GM06990 (cell line): ENCODE results near the gene CLMN.

Experiments
- DNase-seq: peaks from one replicate; pipeline ENCODE4 v3.0.0-alpha.2; 2011; ENCODE audit not compliant: insufficient read length; ENCODE audit errors: extremely low read depth
- H3K27me3 ChIP-seq: replicated peaks from 2 replicates; pipeline ENCODE4 v1.6.0; 2011; ENCODE audit warnings: low read length; ENCODE audit not compliant: control insufficient read depth, insufficient read depth
- H3K36me3 ChIP-seq: 2 replicates; pipeline ENCODE4 v1.5.1; 2011; ENCODE audit warnings: low read length; ENCODE audit not compliant: control insufficient read depth, insufficient read depth
- H3K4me3 ChIP-seq: replicated peaks from 2 replicates; pipeline ENCODE4 v1.5.1; 2011; ENCODE audit warnings: low read depth, mild to moderate bottlenecking, control low read depth, low read length
- CTCF ChIP-seq: IDR thresholded peaks from 2 replicates; pipeline ENCODE4 v1.5.1; 2011; ENCODE audit warnings: low read length, control low read depth, mild to moderate bottlenecking, inconsistent platforms; ENCODE audit not compliant: insufficient read depth, poor library complexity, severe bottlenecking

The CLMN gene

GRCh38 chr14:95348395-95349080 is 28.8 kb upstream of the CLMN start:
- TF ChIP-seq CTCF = no peak
- no peaks in the 10 kb centered on the region for H3K36me3 ChIP-seq
- DNase-seq = no peak
- H3K27me3 ChIP-seq = no peaks in the 10 kb centered on the region; the same call in none of the 2 replicates
- no peak overlapping the region for H3K4me3 ChIP-seq

- no peak for DNase-seq
Observed at GRCh38 chr14:95346820-95347219, 27.1 kb upstream of the CLMN start.

GRCh38 chr14:95346266-95346665 is 26.6 kb upstream of the CLMN start:
- no peak for TF ChIP-seq CTCF
- H3K36me3 ChIP-seq = no peaks in the 10 kb centered on the region
- no peaks in the 10 kb centered on the region; the same call in none of the 2 replicates for H3K27me3 ChIP-seq
- no peak overlapping the region for H3K4me3 ChIP-seq
- DNase-seq = no peak

More at GRCh38 chr14:95346820-95347219, 27.1 kb upstream of the CLMN start:
- TF ChIP-seq CTCF = no peak
- Histone ChIP-seq H3K4me3 (no peak overlapping the region), H3K27me3 (no peaks in the 10 kb centered on the region; the same call in none of the 2 replicates), H3K36me3 (no peaks in the 10 kb centered on the region)

DNA sequence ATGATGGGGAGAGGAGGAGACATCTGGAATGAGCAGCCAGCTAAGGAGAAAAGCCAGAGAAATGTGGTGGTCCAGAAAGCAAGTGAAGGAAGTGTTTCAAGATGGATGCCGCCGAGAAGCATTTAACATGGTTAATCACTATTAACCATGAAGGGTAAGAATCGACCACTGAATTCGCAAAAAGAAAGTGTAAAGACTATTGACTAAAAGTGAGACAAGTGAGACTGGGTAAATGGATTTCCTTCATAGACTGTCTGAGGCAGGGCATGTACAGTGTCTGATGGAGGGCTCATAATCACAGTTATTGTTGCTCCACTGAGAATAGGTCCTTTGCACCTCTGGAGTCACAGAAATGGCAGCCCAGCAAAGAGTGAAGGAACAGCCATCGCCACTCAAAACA is 25.3 kb upstream of the CLMN start:
- Histone ChIP-seq H3K27me3 (peaks cover 2% of the 10 kb centered on the region), H3K36me3 (no peaks in the 10 kb centered on the region), H3K4me3 (no peak overlapping the region)
- no peak for DNase-seq
- no peak for TF ChIP-seq CTCF

DNA sequence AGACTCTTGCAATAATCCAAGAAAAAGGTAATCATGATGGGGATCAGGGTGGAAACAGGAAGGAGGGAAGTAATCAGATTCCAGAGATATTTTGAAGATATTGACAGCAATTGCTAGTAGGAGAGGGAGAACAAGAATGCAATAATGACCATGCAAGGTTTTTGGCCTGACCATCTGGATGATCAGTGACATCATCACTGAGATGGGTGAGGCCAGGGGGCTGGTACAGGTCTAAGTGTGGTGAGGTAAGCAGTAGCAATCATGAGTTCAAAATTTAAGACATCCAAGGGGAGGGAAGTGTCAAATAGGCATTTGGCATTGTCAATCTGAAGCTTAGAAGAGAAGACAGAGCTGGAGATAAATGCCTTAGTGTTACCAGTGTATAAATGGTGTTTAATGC is 24.8 kb upstream of the CLMN start:
- DNase-seq = no peak
- Histone ChIP-seq H3K27me3 (peaks cover 2% of the 10 kb centered on the region), H3K4me3 (no peak overlapping the region), H3K36me3 (no peaks in the 10 kb centered on the region)
- no peak for TF ChIP-seq CTCF

DNA sequence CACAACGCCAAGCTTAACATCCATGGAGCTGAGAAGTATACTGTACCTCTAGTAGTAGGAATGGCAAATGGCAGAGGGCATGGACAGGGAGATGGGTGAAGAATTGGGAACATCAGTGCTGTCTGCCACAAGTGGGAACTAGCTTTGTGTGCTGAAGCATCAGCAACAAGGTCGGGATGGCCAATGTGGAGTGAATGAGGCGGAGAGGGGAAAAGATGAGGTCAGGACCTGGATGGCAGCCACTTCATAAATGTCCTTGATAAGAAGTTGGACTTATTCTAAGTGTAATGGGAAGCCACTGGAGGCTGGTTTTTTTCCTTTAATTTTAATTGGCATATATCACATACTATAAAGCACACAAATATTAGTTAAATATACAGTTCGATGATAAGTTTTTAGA is 21.9 kb upstream of the CLMN start:
- no peak for TF ChIP-seq CTCF
- no peak for DNase-seq
- H3K4me3 ChIP-seq = no peak overlapping the region

More for the DNA sequence above, 21.9 kb upstream of the CLMN start:
- H3K36me3 ChIP-seq = no peaks in the 10 kb centered on the region
- peaks cover 4% of the 10 kb centered on the region for H3K27me3 ChIP-seq
